Lower leg skin (tissue), 3 donors: ENCODE measurements around the gene NTPCR.

ENCODE experiments used
- CTCF ChIP-seq, 3 donors: fragments of 450-650 bp; IDR thresholded peaks; one replicate each; pipeline ENCODE4 v1.5.1; 2016; ENCODE audit warnings: antibody characterized with exemption in 3 of 3, mild to moderate bottlenecking in 3 of 3, moderate library complexity in 2 of 3
- POLR2A ChIP-seq, 2 donors: fragments of 450-650 bp; IDR thresholded peaks; one replicate each; pipeline ENCODE4 v1.6.1; 2016 to 2017; ENCODE audit warnings: antibody characterized with exemption in 2 of 2, mild to moderate bottlenecking in 1 of 2, moderate library complexity in 1 of 2

GRCh38 chr1:232951180-232951579, 769 bp downstream of the NTPCR start:
- no peak for TF ChIP-seq POLR2A (IDR thresholded peaks at IDR 0.05)
- no peak for TF ChIP-seq CTCF (IDR thresholded peaks at IDR 0.05)
